ENCODE data around the gene FAM3A. TPM values are rescaled to one million over a fixed set of nuclear protein-coding genes. Genes with fewer than 3 reads are reported as not detected.

Gene FAM3A
- total and polyA plus RNA-seq, 8 donors = 26.4 to 78.5 (median 36.7) TPM

DNA sequence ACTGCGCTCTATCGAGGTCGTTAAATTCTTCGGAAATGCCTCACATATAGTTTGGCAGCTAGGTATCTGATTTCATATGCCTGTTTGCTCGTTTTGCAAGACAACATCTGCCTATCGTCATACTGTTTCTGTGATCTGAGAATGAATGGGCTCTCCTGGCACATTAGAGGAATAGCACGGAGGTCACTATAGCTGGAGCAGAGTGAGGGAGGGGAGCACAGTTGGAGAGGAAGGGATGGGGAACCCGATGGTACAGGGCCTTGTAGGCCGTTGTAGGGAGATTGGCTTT, 31.9 kb upstream of the FAM3A start:
- H3K4me1 ChIP-seq = peaks cover 0 to 6% (median 0%) of the 10 kb centered on the region in 3 donors
- no peaks in the 10 kb centered on the region for H3K9me3 ChIP-seq
- DNase-seq (no peak), ATAC-seq (no peak), FAIRE-seq (no peak)
- H3K4me3 ChIP-seq = peak overlapping the region; percentile 43 to 64 (median 52)
- WGBS, 2 donors = 1 to 29% methylated on average over 9 of the region's 9 CpGs
- TF ChIP-seq CTCF (IDR thresholded peaks at IDR 0.05) = no peak
- peaks cover 0 to 7% (median 0%) of the 10 kb centered on the region in 4 donors for H3K27me3 ChIP-seq
- no peaks in the 10 kb centered on the region for H3K36me3 ChIP-seq
- H3K27ac ChIP-seq = peak overlapping the region; percentile 46 to 79 (median 70)
- intact Hi-C loops (cut with DNase I) = no loop called here

- peaks cover 0 to 7% (median 0%) of the 10 kb centered on the region in 4 donors for H3K27me3 ChIP-seq
- H3K4me1 ChIP-seq = peaks cover 0 to 6% (median 0%) of the 10 kb centered on the region in 3 donors
- DNase-seq = peak; percentile 85 to 95 (median 90)
- WGBS, 2 donors = 0 to 26% methylated on average over 66 to 69 of the region's 69 CpGs
- H3K4me3 ChIP-seq = peak within 1 kb of the TSS; percentile 43 to 64 (median 52)
- peak within 1 kb of the TSS; percentile 46 to 79 (median 70) for H3K27ac ChIP-seq
- ATAC-seq = peak; percentile 93 to 96 (median 94)
- FAIRE-seq = no peak
- H3K9me3 ChIP-seq = no peaks in the 10 kb centered on the region
- H3K36me3 ChIP-seq = no peaks in the 10 kb centered on the region
- no peak for TF ChIP-seq CTCF (IDR thresholded peaks at IDR 0.05)
- intact Hi-C loops (cut with DNase I) = no loop called here
Measured at GRCh38 chrX:154547245-154548027, 31.4 kb upstream of the FAM3A start, which contains the start of gene IKBKG. IKBKG (plus strand) TSS chrX:154547620; CDS start chrX:154552003, 4,383 bp downstream.

- peaks cover 0 to 5% (median 0%) of the 10 kb centered on the region in 4 donors for H3K27me3 ChIP-seq
- peak within 1 kb of the TSS; percentile 43 to 64 (median 52) for H3K4me3 ChIP-seq
- intact Hi-C loops (cut with DNase I) = no loop called here
- no peaks in the 10 kb centered on the region for H3K36me3 ChIP-seq
- ATAC-seq (peak; percentile 78 to 90 (median 85)), DNase-seq (peak in 4 of 6 donors; percentile 69 to 88 (median 86)), FAIRE-seq (no peak)
- no peaks in the 10 kb centered on the region for H3K9me3 ChIP-seq
- H3K4me1 ChIP-seq = peaks cover 0 to 6% (median 0%) of the 10 kb centered on the region in 3 donors
- peak within 1 kb of the TSS; percentile 46 to 79 (median 70) for H3K27ac ChIP-seq
- 0 to 34% methylated on average over 71 to 92 of the region's 92 CpGs for WGBS, 2 donors
- TF ChIP-seq CTCF (IDR thresholded peaks at IDR 0.05) = no peak
Measured at GRCh38 chrX:154546354-154547244, 30.6 kb upstream of the FAM3A start, which contains the start of gene G6PD. G6PD (minus strand) TSS chrX:154546846; CDS start chrX:154546155, 691 bp downstream.

GRCh38 chrX:154545673-154546274, 29.7 kb upstream of the FAM3A start:
- Histone ChIP-seq H3K27me3 (no peaks in the 10 kb centered on the region), H3K9me3 (no peaks in the 10 kb centered on the region), H3K4me1 (peaks cover 0 to 6% (median 0%) of the 10 kb centered on the region in 3 donors), H3K4me3 (peak overlapping the region in 1 of 4 donors; percentile 64), H3K27ac (no peak overlapping the region), H3K36me3 (no peaks in the 10 kb centered on the region)
- DNase-seq (peak in 1 of 6 donors; percentile 9), ATAC-seq (no peak), FAIRE-seq (no peak)
- intact Hi-C loops (cut with DNase I) = no loop called here
- 84 to 88% methylated on average over 17 of the region's 17 CpGs for WGBS, 2 donors
- TF ChIP-seq CTCF (IDR thresholded peaks at IDR 0.05) = no peak
